Calu3 (cell line): ENCODE data around the gene WRNIP1. TPM values are rescaled to one million over a fixed set of nuclear protein-coding genes. Genes with fewer than 3 reads are reported as not detected.

Experiments used
- BruUV-seq: library from RNA; stranded (reverse); fragments of 400-500 nt; replicated peaks from 2 replicates; lab custom pipeline; 2021; lab: Mats Ljungman, UMichigan
- CTCF ChIA-PET: fragments of 300-600 bp; sonication (Branson Sonifier 250); formaldehyde crosslinking; loops from one replicate; lab custom pipeline; 2022; ENCODE audit warnings: antibody characterized with exemption; lab: Charles Lee
- DNase-seq: peaks from one replicate; pipeline ENCODE4 v3.0.0; 2022
- H3K27ac Mint-ChIP-seq: one replicate; pipeline ENCODE4 v1.8.0; 2022; ENCODE audit warnings: mixed read lengths; ENCODE audit not compliant: unreplicated experiment
- H3K27me3 Mint-ChIP-seq: one replicate; pipeline ENCODE4 v1.8.0; 2022; ENCODE audit warnings: mixed read lengths; ENCODE audit not compliant: unreplicated experiment
- H3K36me3 Mint-ChIP-seq: one replicate; pipeline ENCODE4 v1.8.0; 2022; ENCODE audit warnings: mild to moderate bottlenecking, moderate library complexity, mixed read lengths; ENCODE audit not compliant: insufficient read depth, unreplicated experiment
- H3K4me1 Mint-ChIP-seq: one replicate; pipeline ENCODE4 v1.8.0; 2022; ENCODE audit warnings: mild to moderate bottlenecking, low read depth, mixed read lengths; ENCODE audit not compliant: unreplicated experiment
- H3K4me3 Mint-ChIP-seq: one replicate; pipeline ENCODE4 v1.8.0; 2022; ENCODE audit warnings: mild to moderate bottlenecking, low read depth, moderate library complexity, mixed read lengths; ENCODE audit not compliant: unreplicated experiment
- H3K9me3 Mint-ChIP-seq: one replicate; pipeline ENCODE4 v1.8.0; 2022; ENCODE audit warnings: low read depth, mixed read lengths; ENCODE audit not compliant: unreplicated experiment
- intact Hi-C: fragments of 100-400 bp; cut with micrococcal nuclease; formaldehyde crosslinking; loops from one replicate; pipeline ENCODE4 v1.10.0; 2022; ENCODE audit not compliant: unreplicated experiment
- total RNA-seq: library from RNA; stranded (reverse); gene quantifications from 2 replicates; pipeline ENCODE4 v1.2.3, GENCODE V29; 2022
- TF ChIP-seq, protein P1 (sequence below): fragments of 200-600 bp; IDR thresholded peaks from one replicate; pipeline ENCODE4 v1.8.0; 2022; ENCODE audit warnings: antibody characterized with exemption; ENCODE audit not compliant: unreplicated experiment

The WRNIP1 gene
- total RNA-seq, 1 experiment from 2014 or later, result 41.4 TPM

DNA sequence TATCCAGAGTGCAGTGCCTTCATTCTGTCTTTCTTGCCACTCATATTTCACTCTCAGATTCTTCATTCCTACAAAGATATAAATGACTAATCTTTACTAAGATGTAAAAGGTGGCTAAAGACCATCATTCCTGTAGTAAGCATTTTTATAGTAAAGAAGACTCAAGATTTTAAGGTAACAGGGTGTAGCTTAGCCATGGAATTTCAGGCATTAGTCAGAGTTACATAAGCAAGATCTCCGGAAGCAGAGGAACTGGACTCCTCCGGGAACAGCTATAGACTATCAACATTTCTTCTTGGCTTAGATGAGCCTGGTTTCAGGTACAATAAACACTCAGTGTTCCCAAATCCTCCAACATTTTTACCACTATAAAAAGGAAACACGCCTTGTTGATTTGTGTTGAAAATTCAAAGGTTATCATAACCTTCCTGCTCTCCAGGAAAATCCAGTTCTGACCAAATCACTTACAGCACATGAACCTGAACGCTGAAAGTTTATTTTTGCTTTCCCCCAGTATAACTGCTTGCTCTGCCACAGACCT is 52.8 kb downstream of the WRNIP1 start:
- Mint-ChIP-seq H3K9me3 (peaks cover 4% of the 10 kb centered on the region), H3K36me3 (no peaks in the 10 kb centered on the region), H3K27me3 (no peaks in the 10 kb centered on the region), H3K4me3 (peak overlapping the region; percentile 43), H3K4me1 (peaks cover 27% of the 10 kb centered on the region), H3K27ac (peak overlapping the region; percentile 90)
- TF ChIP-seq, protein P1, sequence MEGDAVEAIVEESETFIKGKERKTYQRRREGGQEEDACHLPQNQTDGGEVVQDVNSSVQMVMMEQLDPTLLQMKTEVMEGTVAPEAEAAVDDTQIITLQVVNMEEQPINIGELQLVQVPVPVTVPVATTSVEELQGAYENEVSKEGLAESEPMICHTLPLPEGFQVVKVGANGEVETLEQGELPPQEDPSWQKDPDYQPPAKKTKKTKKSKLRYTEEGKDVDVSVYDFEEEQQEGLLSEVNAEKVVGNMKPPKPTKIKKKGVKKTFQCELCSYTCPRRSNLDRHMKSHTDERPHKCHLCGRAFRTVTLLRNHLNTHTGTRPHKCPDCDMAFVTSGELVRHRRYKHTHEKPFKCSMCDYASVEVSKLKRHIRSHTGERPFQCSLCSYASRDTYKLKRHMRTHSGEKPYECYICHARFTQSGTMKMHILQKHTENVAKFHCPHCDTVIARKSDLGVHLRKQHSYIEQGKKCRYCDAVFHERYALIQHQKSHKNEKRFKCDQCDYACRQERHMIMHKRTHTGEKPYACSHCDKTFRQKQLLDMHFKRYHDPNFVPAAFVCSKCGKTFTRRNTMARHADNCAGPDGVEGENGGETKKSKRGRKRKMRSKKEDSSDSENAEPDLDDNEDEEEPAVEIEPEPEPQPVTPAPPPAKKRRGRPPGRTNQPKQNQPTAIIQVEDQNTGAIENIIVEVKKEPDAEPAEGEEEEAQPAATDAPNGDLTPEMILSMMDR, result no peak
- CTCF ChIA-PET, result interaction anchor here (1.0 to 1.6 kb wide), 2 partner anchors 24 to 27 kb away, joined by 5 to 9 read pairs; partner anchors contain the start of gene SERPINB1
- DNase-seq, result no peak
- intact Hi-C loops, result no loop called here
- no TSS peak for BruUV-seq

DNA sequence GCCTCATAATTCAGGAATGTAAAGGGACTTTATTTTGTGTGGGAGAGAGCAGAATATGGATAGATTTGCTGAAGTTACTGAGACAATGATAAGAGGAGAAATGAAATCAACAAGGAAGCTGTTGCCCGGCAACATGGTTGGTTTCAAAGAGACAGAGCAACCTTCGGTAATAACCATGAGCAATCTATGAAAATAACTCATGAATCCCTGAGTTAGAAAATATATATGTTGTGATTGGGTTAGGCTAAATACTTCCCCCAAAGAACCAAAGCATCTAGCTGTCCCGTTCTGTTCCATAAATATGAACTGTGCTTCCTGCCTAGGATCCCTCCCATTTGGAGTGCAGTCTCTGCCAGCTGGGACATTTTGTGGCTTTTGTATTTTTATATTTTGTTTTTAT is 53.4 kb downstream of the WRNIP1 start:
- peak overlapping the region; percentile 43 for H3K4me3 Mint-ChIP-seq
- H3K36me3 Mint-ChIP-seq, result no peaks in the 10 kb centered on the region
- TF ChIP-seq, protein P1, result no peak
- H3K27me3 Mint-ChIP-seq, result no peaks in the 10 kb centered on the region
- intact Hi-C loops, result no loop called here
- H3K9me3 Mint-ChIP-seq, result peaks cover 4% of the 10 kb centered on the region
- peak overlapping the region; percentile 90 for H3K27ac Mint-ChIP-seq
- peaks cover 33% of the 10 kb centered on the region for H3K4me1 Mint-ChIP-seq
- CTCF ChIA-PET, result interaction anchor here (0.6 to 1.6 kb wide), 3 partner anchors 23 to 292 kb away, joined by 5 to 9 read pairs (median 5); partner anchors contain the start of gene SERPINB1
- no peak for DNase-seq
- BruUV-seq, result no TSS peak

DNA sequence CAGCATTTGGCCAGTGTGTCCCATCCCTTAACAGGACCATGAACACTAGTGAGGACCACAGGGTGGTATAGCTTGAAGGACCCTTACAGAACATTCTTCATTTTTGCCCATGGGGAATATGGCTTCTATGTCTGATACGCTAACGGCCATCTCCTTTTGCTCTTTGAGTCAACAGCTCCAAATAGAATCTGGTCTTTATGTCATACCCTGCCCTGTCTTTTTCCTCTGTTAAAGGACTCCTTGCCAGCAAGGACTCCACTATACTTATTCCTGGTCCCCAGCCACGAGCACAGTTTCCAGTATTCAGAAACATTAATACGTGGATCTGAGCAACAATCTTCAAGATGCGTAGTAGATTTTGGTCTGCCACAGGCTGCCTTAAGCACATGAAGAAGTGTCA is 53.9 kb downstream of the WRNIP1 start:
- Mint-ChIP-seq H3K4me1 (peaks cover 39% of the 10 kb centered on the region), H3K4me3 (no peak overlapping the region), H3K36me3 (no peaks in the 10 kb centered on the region), H3K27me3 (no peaks in the 10 kb centered on the region), H3K9me3 (peaks cover 4% of the 10 kb centered on the region), H3K27ac (peak overlapping the region; percentile 90)
- intact Hi-C loops, result no loop called here
- TF ChIP-seq, protein P1, result no peak
- CTCF ChIA-PET, result interaction anchor here (0.6 kb wide), 1 partner anchor 291 kb away, joined by 5 read pairs; no protein-coding TSS in a partner anchor
- BruUV-seq, result no TSS peak
- DNase-seq, result no peak

DNA sequence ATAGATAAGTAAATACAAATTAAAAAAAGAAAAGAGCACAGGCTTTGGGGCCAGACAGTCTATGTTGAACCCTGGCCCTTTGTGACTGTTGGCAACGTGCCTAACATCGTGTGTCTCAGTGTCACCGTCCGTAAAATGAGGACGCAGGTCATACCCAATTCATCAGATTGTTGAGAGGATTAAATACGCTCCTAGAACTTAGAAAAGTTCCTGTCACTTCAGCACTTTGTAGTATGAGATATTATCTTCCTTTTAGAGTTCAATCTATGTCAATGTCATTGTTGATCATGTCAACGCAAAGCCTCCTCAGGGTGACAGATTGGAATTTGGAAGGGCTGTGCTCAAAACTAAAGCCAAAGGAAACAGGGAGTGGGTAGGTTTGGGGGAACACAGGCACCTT is 54.8 kb downstream of the WRNIP1 start:
- no peak overlapping the region for H3K4me3 Mint-ChIP-seq
- H3K4me1 Mint-ChIP-seq, result peaks cover 41% of the 10 kb centered on the region
- H3K36me3 Mint-ChIP-seq, result no peaks in the 10 kb centered on the region
- H3K27me3 Mint-ChIP-seq, result no peaks in the 10 kb centered on the region
- DNase-seq, result no peak
- peaks cover 4% of the 10 kb centered on the region for H3K9me3 Mint-ChIP-seq
- TF ChIP-seq, protein P1, result no peak
- BruUV-seq, result no TSS peak
- CTCF ChIA-PET, result no interaction called here
- intact Hi-C loops, result no loop called here
- H3K27ac Mint-ChIP-seq, result no peak overlapping the region
